ENCODE data around the gene CCDC178.

The CCDC178 gene

GRCh38 chr18:33334781-33335180 lies 105.7 kb downstream of the CCDC178 start:
- ATAC-seq (ENCODE audit: low read depth) (no peak), DNase-seq (ENCODE audit: low spot score) (no peak)
- H3K36me3 ChIP-seq (ENCODE audit: low read depth): no peaks in the 10 kb centered on the region
- H3K9me3 ChIP-seq (ENCODE audit: severe bottlenecking): peaks cover 4% of the 10 kb centered on the region
- no peaks in the 10 kb centered on the region for H3K27me3 ChIP-seq (ENCODE audit: insufficient read depth, poor library complexity, severe bottlenecking)
- no peak overlapping the region for H3K4me3 ChIP-seq (ENCODE audit: severe bottlenecking)
- TF ChIP-seq CTCF (IDR thresholded peaks at IDR 0.05; ENCODE audit: poor library complexity, severe bottlenecking): no peak
- no peak overlapping the region for H3K27ac ChIP-seq (ENCODE audit: poor library complexity, severe bottlenecking)
- no peaks in the 10 kb centered on the region for H3K4me1 ChIP-seq (ENCODE audit: insufficient read depth, poor library complexity, severe bottlenecking)

GRCh38 chr18:33330711-33331110 lies 109.8 kb downstream of the CCDC178 start:
- H3K27me3 ChIP-seq (ENCODE audit: insufficient read depth, poor library complexity, severe bottlenecking): no peaks in the 10 kb centered on the region
- TF ChIP-seq CTCF (IDR thresholded peaks at IDR 0.05; ENCODE audit: poor library complexity, severe bottlenecking): no peak
- no peak overlapping the region for H3K4me3 ChIP-seq (ENCODE audit: severe bottlenecking)
- H3K36me3 ChIP-seq (ENCODE audit: low read depth): no peaks in the 10 kb centered on the region
- H3K9me3 ChIP-seq (ENCODE audit: severe bottlenecking): no peaks in the 10 kb centered on the region
- ATAC-seq (ENCODE audit: low read depth): no peak
- no peaks in the 10 kb centered on the region for H3K4me1 ChIP-seq (ENCODE audit: insufficient read depth, poor library complexity, severe bottlenecking)
- H3K27ac ChIP-seq (ENCODE audit: poor library complexity, severe bottlenecking): no peak overlapping the region
- no peak for DNase-seq (ENCODE audit: low spot score)

- no peak overlapping the region for H3K4me3 ChIP-seq (ENCODE audit: severe bottlenecking)
- no peaks in the 10 kb centered on the region for H3K4me1 ChIP-seq (ENCODE audit: insufficient read depth, poor library complexity, severe bottlenecking)
- DNase-seq (ENCODE audit: low spot score) (no peak), ATAC-seq (ENCODE audit: low read depth) (no peak)
- H3K36me3 ChIP-seq (ENCODE audit: low read depth): no peaks in the 10 kb centered on the region
- no peaks in the 10 kb centered on the region for H3K27me3 ChIP-seq (ENCODE audit: insufficient read depth, poor library complexity, severe bottlenecking)
- no peak for TF ChIP-seq CTCF (IDR thresholded peaks at IDR 0.05; ENCODE audit: poor library complexity, severe bottlenecking)
- H3K9me3 ChIP-seq (ENCODE audit: severe bottlenecking): no peaks in the 10 kb centered on the region
- no peak overlapping the region for H3K27ac ChIP-seq (ENCODE audit: poor library complexity, severe bottlenecking)
Observed at GRCh38 chr18:33326975-33327374, 113.5 kb downstream of the CCDC178 start.

- Histone ChIP-seq H3K27me3 (ENCODE audit: insufficient read depth, poor library complexity, severe bottlenecking) (no peaks in the 10 kb centered on the region), H3K9me3 (ENCODE audit: severe bottlenecking) (no peaks in the 10 kb centered on the region), H3K36me3 (ENCODE audit: low read depth) (no peaks in the 10 kb centered on the region), H3K27ac (ENCODE audit: poor library complexity, severe bottlenecking) (no peak overlapping the region), H3K4me3 (ENCODE audit: severe bottlenecking) (no peak overlapping the region), H3K4me1 (ENCODE audit: insufficient read depth, poor library complexity, severe bottlenecking) (no peaks in the 10 kb centered on the region)
- ATAC-seq (ENCODE audit: low read depth) (no peak), DNase-seq (ENCODE audit: low spot score) (no peak)
- no peak for TF ChIP-seq CTCF (IDR thresholded peaks at IDR 0.05; ENCODE audit: poor library complexity, severe bottlenecking)
Observed at GRCh38 chr18:33317640-33318039, 122.9 kb downstream of the CCDC178 start.

GRCh38 chr18:33316146-33316587 lies 124.4 kb downstream of the CCDC178 start:
- H3K36me3 ChIP-seq (ENCODE audit: low read depth): no peaks in the 10 kb centered on the region
- no peaks in the 10 kb centered on the region for H3K4me1 ChIP-seq (ENCODE audit: insufficient read depth, poor library complexity, severe bottlenecking)
- H3K27ac ChIP-seq (ENCODE audit: poor library complexity, severe bottlenecking): no peak overlapping the region
- ATAC-seq (ENCODE audit: low read depth) (no peak), DNase-seq (ENCODE audit: low spot score) (no peak)
- no peak overlapping the region for H3K4me3 ChIP-seq (ENCODE audit: severe bottlenecking)
- no peaks in the 10 kb centered on the region for H3K27me3 ChIP-seq (ENCODE audit: insufficient read depth, poor library complexity, severe bottlenecking)
- no peaks in the 10 kb centered on the region for H3K9me3 ChIP-seq (ENCODE audit: severe bottlenecking)
- no peak for TF ChIP-seq CTCF (IDR thresholded peaks at IDR 0.05; ENCODE audit: poor library complexity, severe bottlenecking)
